CD4-positive, CD25-positive, alpha-beta regulatory T cell (primary cell): ENCODE data around the gene KCNAB1. TPM values are rescaled to one million over a fixed set of nuclear protein-coding genes. Genes with fewer than 3 reads are reported as not detected.

ENCODE experiments used
- ATAC-seq, 2 donors: fragments of 150-1000 bp; cut with Tn5 transposase; one replicate each; pipeline ENCODE4 v1.10.0; 2021; ENCODE audit warnings: low read depth in 2 of 2, moderate number of reproducible peaks in 2 of 2, moderate library complexity in 1 of 2
- DNase-seq, 3 donors: peaks; one replicate each; pipeline versions ENCODE4 v3.0.0 to v3.0.0-alpha.2; 2012 to 2022; ENCODE audit warnings: mixed read lengths in 1 of 3
- H3K27ac ChIP-seq: one replicate; pipeline ENCODE4 v1.7.0; 2013; ENCODE audit warnings: mild to moderate bottlenecking, low read length; ENCODE audit not compliant: insufficient read depth, poor library complexity, severe bottlenecking
- H3K27me3 ChIP-seq: one replicate; pipeline ENCODE4 v1.7.0; 2013; ENCODE audit warnings: low read length; ENCODE audit not compliant: control insufficient read depth, insufficient read depth
- H3K36me3 ChIP-seq: one replicate; pipeline ENCODE4 v1.7.0; 2013; ENCODE audit warnings: mild to moderate bottlenecking, low read length, moderate library complexity; ENCODE audit not compliant: control insufficient read depth, insufficient read depth
- H3K4me1 ChIP-seq: 2 replicates; pipeline ENCODE4 v1.7.0; 2013; ENCODE audit warnings: mild to moderate bottlenecking, low read length; ENCODE audit not compliant: insufficient read depth, control insufficient read depth, poor library complexity, severe bottlenecking
- H3K4me3 ChIP-seq: one replicate; pipeline ENCODE4 v1.7.0; 2013; ENCODE audit warnings: low read depth, mild to moderate bottlenecking, low read length, moderate library complexity
- H3K9me3 ChIP-seq, 2 experiments: 1 replicate in 1 of 2; 2 replicates in 1 of 2; pipeline ENCODE4 v1.7.0; 2013; ENCODE audit warnings: low read length in 2 of 2, mild to moderate bottlenecking in 1 of 2, moderate library complexity in 1 of 2; ENCODE audit not compliant: control insufficient read depth in 2 of 2
- H3K27ac Mint-ChIP-seq, 3 donors: one replicate each; pipeline ENCODE4 v1.8.0; 2020 to 2022; ENCODE audit warnings: mild to moderate bottlenecking in 3 of 3, mixed read lengths in 3 of 3, moderate library complexity in 2 of 3
- H3K27me3 Mint-ChIP-seq: one replicate; pipeline ENCODE4 v1.8.0; 2022; ENCODE audit warnings: mild to moderate bottlenecking, mixed read lengths
- H3K36me3 Mint-ChIP-seq: one replicate; pipeline ENCODE4 v1.8.0; 2020; ENCODE audit warnings: mixed read lengths
- H3K4me1 Mint-ChIP-seq, 4 donors: one replicate each; pipeline ENCODE4 v1.8.0; 2020 to 2022; ENCODE audit warnings: mixed read lengths in 4 of 4, mild to moderate bottlenecking in 1 of 4
- H3K4me3 Mint-ChIP-seq, 4 donors: one replicate each; pipeline ENCODE4 v1.8.0; 2020 to 2022; ENCODE audit warnings: mild to moderate bottlenecking in 4 of 4, mixed read lengths in 4 of 4, moderate library complexity in 3 of 4
- H3K9me3 Mint-ChIP-seq, 7 donors: one replicate each; pipeline ENCODE4 v1.8.0; 2020 to 2022; ENCODE audit warnings: mixed read lengths in 7 of 7, mild to moderate bottlenecking in 3 of 7, moderate library complexity in 2 of 7
- polyA plus RNA-seq, 4 donors: library from polyadenylated mRNA; unstranded; fragments of 300-500 nt; fragmentation: Illumina TruSeq; gene quantifications; one replicate each; pipeline ENCODE4 v1.2.3, GENCODE V29; 2021
- total RNA-seq: library from RNA; stranded (reverse); gene quantifications from one replicate; pipeline ENCODE4 v1.2.3, GENCODE V29; 2022

The KCNAB1 gene
- total and polyA plus RNA-seq, 5 donors from 2014 or later = 0.08 to 0.26 (median 0.17) TPM

- H3K36me3 ChIP-seq = no peaks in the 10 kb centered on the region
- no peaks in the 10 kb centered on the region for H3K9me3 Mint-ChIP-seq
- no peaks in the 10 kb centered on the region for H3K4me1 ChIP-seq
- ATAC-seq (no peak), DNase-seq (no peak)
- no peaks in the 10 kb centered on the region for H3K36me3 Mint-ChIP-seq
- no peak overlapping the region for H3K4me3 ChIP-seq
- no peak overlapping the region for H3K27ac Mint-ChIP-seq
- no peak overlapping the region for H3K27ac ChIP-seq
- H3K27me3 Mint-ChIP-seq = peaks cover 5% of the 10 kb centered on the region
- H3K4me3 Mint-ChIP-seq = no peak overlapping the region
- H3K4me1 Mint-ChIP-seq = peaks cover 0 to 2% (median 0%) of the 10 kb centered on the region in 4 donors
- peaks cover 2% of the 10 kb centered on the region for H3K27me3 ChIP-seq
- no peaks in the 10 kb centered on the region for H3K9me3 ChIP-seq
Measured at GRCh38 chr3:156352728-156353127, 232.3 kb downstream of the KCNAB1 start.

DNA sequence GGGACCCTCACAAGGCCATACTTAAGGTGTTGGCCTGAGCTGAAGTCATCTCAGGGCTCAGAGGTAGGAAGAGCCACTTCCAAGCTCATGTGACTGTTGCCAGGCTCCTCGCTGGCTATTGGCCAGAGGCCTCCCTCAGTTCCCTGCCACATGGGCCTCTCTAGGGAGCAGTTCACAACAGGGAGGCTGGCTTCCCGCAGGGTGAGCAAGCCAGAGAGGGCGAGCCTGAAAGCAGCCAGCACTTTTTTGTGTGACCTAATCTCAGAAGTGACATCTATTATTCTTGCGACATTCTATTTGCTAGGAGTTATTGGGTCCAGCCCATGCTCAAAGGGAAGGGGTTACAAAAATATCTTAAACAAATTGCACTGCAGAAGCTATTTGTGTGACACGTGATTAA is 233.2 kb downstream of the KCNAB1 start:
- Mint-ChIP-seq H3K27ac (no peak overlapping the region), H3K9me3 (no peaks in the 10 kb centered on the region), H3K36me3 (no peaks in the 10 kb centered on the region), H3K4me3 (no peak overlapping the region), H3K27me3 (peaks cover 8% of the 10 kb centered on the region), H3K4me1 (peaks cover 0 to 2% (median 0%) of the 10 kb centered on the region in 4 donors)
- Histone ChIP-seq H3K4me3 (no peak overlapping the region), H3K4me1 (no peaks in the 10 kb centered on the region), H3K27me3 (peaks cover 2% of the 10 kb centered on the region), H3K9me3 (no peaks in the 10 kb centered on the region), H3K36me3 (no peaks in the 10 kb centered on the region), H3K27ac (no peak overlapping the region)
- DNase-seq (no peak), ATAC-seq (no peak)

DNA sequence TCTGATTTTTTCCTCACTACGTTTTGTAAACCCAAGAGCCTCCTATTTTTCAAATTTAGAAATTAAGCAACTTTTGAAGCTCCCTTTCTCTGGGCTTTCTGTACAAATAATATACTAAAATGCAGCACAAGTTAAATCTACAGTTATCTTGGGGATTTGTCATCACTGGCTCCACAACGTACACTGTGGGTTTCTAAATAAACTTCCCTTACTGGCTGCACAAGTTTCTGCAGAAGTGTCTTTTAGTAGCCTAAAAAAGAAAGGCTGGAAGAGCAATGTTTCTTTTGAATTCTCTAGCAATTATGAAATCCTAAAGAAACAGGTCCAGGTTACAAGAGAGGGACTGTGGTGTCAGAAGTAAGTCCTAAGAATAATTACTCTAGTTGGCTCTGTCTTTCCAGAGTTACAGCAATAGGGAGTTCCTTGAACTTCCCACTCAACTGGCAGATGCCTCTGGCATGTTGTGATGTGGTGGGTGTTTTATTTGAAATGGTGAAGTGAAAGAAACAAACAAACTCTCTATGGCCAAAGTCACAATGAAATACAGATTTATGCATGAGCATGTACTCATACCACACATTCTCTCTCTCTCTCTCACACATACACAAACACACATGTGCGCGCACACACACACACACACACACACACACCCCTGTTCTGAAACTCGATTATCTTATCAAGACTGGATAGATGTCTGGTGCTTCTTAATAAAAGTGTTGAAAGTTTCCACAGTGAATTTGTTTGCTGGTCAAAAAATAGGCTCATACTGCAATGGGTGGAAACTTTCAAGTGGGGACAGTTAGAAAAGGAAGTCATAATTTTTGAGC is 236.4 kb downstream of the KCNAB1 start:
- no peak overlapping the region for H3K4me3 ChIP-seq
- H3K27ac ChIP-seq = no peak overlapping the region
- H3K27me3 ChIP-seq = peaks cover 2% of the 10 kb centered on the region
- Mint-ChIP-seq H3K27ac (no peak overlapping the region), H3K9me3 (no peaks in the 10 kb centered on the region), H3K27me3 (peaks cover 18% of the 10 kb centered on the region), H3K36me3 (no peaks in the 10 kb centered on the region), H3K4me1 (no peaks in the 10 kb centered on the region), H3K4me3 (no peak overlapping the region)
- no peaks in the 10 kb centered on the region for H3K36me3 ChIP-seq
- no peaks in the 10 kb centered on the region for H3K4me1 ChIP-seq
- ATAC-seq = no peak
- no peak for DNase-seq
- H3K9me3 ChIP-seq = no peaks in the 10 kb centered on the region

DNA sequence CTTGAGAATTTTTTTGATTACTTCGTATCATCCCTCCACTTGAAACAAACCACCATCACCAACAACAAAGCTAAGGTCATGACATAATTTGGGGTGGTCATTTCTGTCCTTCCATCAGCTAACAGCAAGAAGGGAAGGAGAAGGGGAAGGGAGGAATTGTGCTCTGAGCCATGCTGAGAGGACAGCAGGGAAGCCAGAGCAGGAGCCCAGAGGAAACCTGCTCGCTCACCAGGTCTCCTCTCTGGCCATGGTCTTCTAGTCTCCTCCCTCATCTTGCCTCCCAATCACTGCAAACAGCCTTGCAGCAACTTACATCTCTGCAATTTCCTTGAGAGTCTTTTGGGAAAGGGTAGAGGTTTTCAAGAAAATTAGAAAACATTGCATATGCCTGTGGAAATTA is 237.9 kb downstream of the KCNAB1 start:
- Mint-ChIP-seq H3K4me1 (no peaks in the 10 kb centered on the region), H3K9me3 (no peaks in the 10 kb centered on the region), H3K27ac (no peak overlapping the region), H3K4me3 (no peak overlapping the region), H3K36me3 (no peaks in the 10 kb centered on the region), H3K27me3 (peaks cover 21% of the 10 kb centered on the region)
- DNase-seq (no peak), ATAC-seq (no peak)
- Histone ChIP-seq H3K27me3 (peaks cover 2% of the 10 kb centered on the region), H3K4me1 (no peaks in the 10 kb centered on the region), H3K4me3 (no peak overlapping the region), H3K9me3 (no peaks in the 10 kb centered on the region), H3K27ac (no peak overlapping the region), H3K36me3 (no peaks in the 10 kb centered on the region)

GRCh38 chr3:156359368-156359767 is 239.0 kb downstream of the KCNAB1 start:
- Mint-ChIP-seq H3K4me1 (no peaks in the 10 kb centered on the region), H3K9me3 (no peaks in the 10 kb centered on the region)
- no peak for DNase-seq

GRCh38 chr3:156360083-156360482 is 239.7 kb downstream of the KCNAB1 start:
- Mint-ChIP-seq H3K36me3 (no peaks in the 10 kb centered on the region), H3K4me3 (no peak overlapping the region), H3K27me3 (peaks cover 21% of the 10 kb centered on the region), H3K27ac (no peak overlapping the region), H3K9me3 (no peaks in the 10 kb centered on the region), H3K4me1 (no peaks in the 10 kb centered on the region)
- Histone ChIP-seq H3K27ac (no peak overlapping the region), H3K27me3 (peaks cover 2% of the 10 kb centered on the region), H3K9me3 (no peaks in the 10 kb centered on the region), H3K4me1 (no peaks in the 10 kb centered on the region), H3K4me3 (no peak overlapping the region), H3K36me3 (no peaks in the 10 kb centered on the region)
- ATAC-seq (no peak), DNase-seq (no peak)

More at GRCh38 chr3:156359368-156359767, 239.0 kb downstream of the KCNAB1 start:
- Histone ChIP-seq H3K36me3 (no peaks in the 10 kb centered on the region), H3K9me3 (no peaks in the 10 kb centered on the region), H3K27me3 (peaks cover 2% of the 10 kb centered on the region), H3K27ac (no peak overlapping the region), H3K4me1 (no peaks in the 10 kb centered on the region), H3K4me3 (no peak overlapping the region)
- no peaks in the 10 kb centered on the region for H3K36me3 Mint-ChIP-seq
- peaks cover 20% of the 10 kb centered on the region for H3K27me3 Mint-ChIP-seq
- no peak overlapping the region for H3K27ac Mint-ChIP-seq
- no peak overlapping the region for H3K4me3 Mint-ChIP-seq
- no peak for ATAC-seq

DNA sequence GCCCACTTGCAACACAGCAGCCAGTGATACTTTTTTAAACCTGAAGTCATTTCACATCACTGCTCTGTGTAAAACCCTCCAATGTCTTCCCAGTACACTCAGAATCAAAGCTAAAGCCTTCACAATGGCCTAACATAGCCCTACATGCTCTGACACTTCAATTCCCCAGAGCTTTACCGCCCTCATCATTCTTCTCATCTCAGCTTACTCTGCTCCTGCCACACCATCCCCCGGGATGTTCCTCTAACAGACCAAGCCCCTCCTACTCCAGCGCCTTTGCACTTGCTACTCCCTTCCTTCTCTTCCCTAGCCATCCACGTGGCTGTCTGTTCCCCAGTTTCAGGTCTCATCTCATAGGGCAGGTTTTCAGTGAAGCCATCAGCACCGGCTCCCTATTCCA is 240.6 kb downstream of the KCNAB1 start:
- Mint-ChIP-seq H3K36me3 (no peaks in the 10 kb centered on the region), H3K27me3 (peaks cover 21% of the 10 kb centered on the region), H3K27ac (no peak overlapping the region), H3K4me3 (no peak overlapping the region), H3K4me1 (no peaks in the 10 kb centered on the region), H3K9me3 (peaks cover 0 to 1% (median 0%) of the 10 kb centered on the region in 7 donors)
- Histone ChIP-seq H3K27ac (no peak overlapping the region), H3K4me1 (no peaks in the 10 kb centered on the region), H3K27me3 (peaks cover 2% of the 10 kb centered on the region), H3K4me3 (no peak overlapping the region), H3K36me3 (no peaks in the 10 kb centered on the region), H3K9me3 (no peaks in the 10 kb centered on the region)
- no peak for DNase-seq
- no peak for ATAC-seq

- no peaks in the 10 kb centered on the region for H3K36me3 Mint-ChIP-seq
- Histone ChIP-seq H3K36me3 (no peaks in the 10 kb centered on the region), H3K27me3 (no peaks in the 10 kb centered on the region), H3K4me1 (no peaks in the 10 kb centered on the region), H3K4me3 (no peak overlapping the region), H3K27ac (no peak overlapping the region), H3K9me3 (no peaks in the 10 kb centered on the region)
- peaks cover 0 to 1% (median 0%) of the 10 kb centered on the region in 7 donors for H3K9me3 Mint-ChIP-seq
- peaks cover 0 to 2% (median 0%) of the 10 kb centered on the region in 4 donors for H3K4me1 Mint-ChIP-seq
- no peak overlapping the region for H3K27ac Mint-ChIP-seq
- no peak overlapping the region for H3K4me3 Mint-ChIP-seq
- peaks cover 22% of the 10 kb centered on the region for H3K27me3 Mint-ChIP-seq
- no peak for DNase-seq
- no peak for ATAC-seq
Measured at GRCh38 chr3:156366559-156366958, 246.2 kb downstream of the KCNAB1 start.
